Glutamatergic neuron (in vitro differentiated cells): Measurements from ENCODE around the gene BHLHA15. TPM values are rescaled to one million over a fixed set of nuclear protein-coding genes. Genes with fewer than 3 reads are reported as not detected.

Source experiments
- DNase-seq: peaks from one replicate; pipeline ENCODE4 v3.0.0; 2022
- H3K27ac Mint-ChIP-seq: one replicate; pipeline ENCODE4 v1.8.0; 2020; ENCODE audit warnings: mild to moderate bottlenecking, mixed read lengths, inconsistent platforms; ENCODE audit not compliant: unreplicated experiment
- H3K27me3 Mint-ChIP-seq: one replicate; pipeline ENCODE4 v1.8.0; 2020; ENCODE audit warnings: mild to moderate bottlenecking, moderate library complexity, mixed read lengths, inconsistent platforms; ENCODE audit not compliant: unreplicated experiment
- H3K36me3 Mint-ChIP-seq: one replicate; pipeline ENCODE4 v1.8.0; 2020; ENCODE audit warnings: mild to moderate bottlenecking, mixed read lengths, inconsistent platforms; ENCODE audit not compliant: unreplicated experiment
- H3K4me1 Mint-ChIP-seq: one replicate; pipeline ENCODE4 v1.8.0; 2020; ENCODE audit warnings: mild to moderate bottlenecking, low read depth, mixed read lengths, inconsistent platforms; ENCODE audit not compliant: unreplicated experiment
- H3K4me3 Mint-ChIP-seq: one replicate; pipeline ENCODE4 v1.8.0; 2020; ENCODE audit warnings: mild to moderate bottlenecking, mixed read lengths, inconsistent platforms; ENCODE audit not compliant: unreplicated experiment
- H3K9me3 Mint-ChIP-seq: one replicate; pipeline ENCODE4 v1.8.0; 2020; ENCODE audit warnings: mild to moderate bottlenecking, moderate library complexity, mixed read lengths, inconsistent platforms; ENCODE audit not compliant: unreplicated experiment
- total RNA-seq: library from RNA; stranded (reverse); fragmentation: NEBNext Ultra II Directional; extraction: Animal tissue kit (Norgen Biotek cat#: 25700); gene quantifications from one replicate; pipeline ENCODE4 v1.2.1, GENCODE V29; 2021; ENCODE audit not compliant: unreplicated experiment
- TF ChIP-seq, protein P1 (sequence below): fragments of 200-600 bp; sonication (generic); IDR thresholded peaks from one replicate; pipeline ENCODE4 v1.5.0; 2021; ENCODE audit not compliant: partially characterized antibody, unreplicated experiment

Gene BHLHA15
- total RNA-seq, 1 donor from 2014 or later: not detected

DNA sequence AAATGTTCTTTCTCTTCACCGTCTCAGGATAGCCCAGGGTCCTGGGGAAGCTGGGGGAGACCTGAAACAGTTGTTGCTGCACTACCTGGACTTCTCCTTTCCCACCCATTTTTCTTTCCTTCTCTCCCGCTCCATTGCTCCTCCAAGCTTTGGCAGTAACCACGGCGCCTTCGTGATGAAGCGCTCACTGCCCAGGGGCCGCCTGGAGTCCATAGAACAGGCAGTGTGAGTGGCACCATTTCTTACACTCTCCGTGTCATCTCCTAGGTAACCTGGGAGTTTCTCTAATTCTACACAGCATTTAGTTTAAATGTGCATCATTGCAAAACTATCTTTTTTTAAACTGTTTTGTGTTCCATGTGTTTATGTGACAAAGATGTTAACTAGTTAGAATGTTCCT is 40.3 kb upstream of the BHLHA15 start:
- no peaks in the 10 kb centered on the region for H3K9me3 Mint-ChIP-seq
- TF ChIP-seq, protein P1, sequence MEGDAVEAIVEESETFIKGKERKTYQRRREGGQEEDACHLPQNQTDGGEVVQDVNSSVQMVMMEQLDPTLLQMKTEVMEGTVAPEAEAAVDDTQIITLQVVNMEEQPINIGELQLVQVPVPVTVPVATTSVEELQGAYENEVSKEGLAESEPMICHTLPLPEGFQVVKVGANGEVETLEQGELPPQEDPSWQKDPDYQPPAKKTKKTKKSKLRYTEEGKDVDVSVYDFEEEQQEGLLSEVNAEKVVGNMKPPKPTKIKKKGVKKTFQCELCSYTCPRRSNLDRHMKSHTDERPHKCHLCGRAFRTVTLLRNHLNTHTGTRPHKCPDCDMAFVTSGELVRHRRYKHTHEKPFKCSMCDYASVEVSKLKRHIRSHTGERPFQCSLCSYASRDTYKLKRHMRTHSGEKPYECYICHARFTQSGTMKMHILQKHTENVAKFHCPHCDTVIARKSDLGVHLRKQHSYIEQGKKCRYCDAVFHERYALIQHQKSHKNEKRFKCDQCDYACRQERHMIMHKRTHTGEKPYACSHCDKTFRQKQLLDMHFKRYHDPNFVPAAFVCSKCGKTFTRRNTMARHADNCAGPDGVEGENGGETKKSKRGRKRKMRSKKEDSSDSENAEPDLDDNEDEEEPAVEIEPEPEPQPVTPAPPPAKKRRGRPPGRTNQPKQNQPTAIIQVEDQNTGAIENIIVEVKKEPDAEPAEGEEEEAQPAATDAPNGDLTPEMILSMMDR: no peak
- DNase-seq: no peak
- H3K4me1 Mint-ChIP-seq: no peaks in the 10 kb centered on the region
- H3K36me3 Mint-ChIP-seq: no peaks in the 10 kb centered on the region
- H3K4me3 Mint-ChIP-seq: no peak overlapping the region
- H3K27ac Mint-ChIP-seq: no peak overlapping the region
- H3K27me3 Mint-ChIP-seq: no peaks in the 10 kb centered on the region

DNA sequence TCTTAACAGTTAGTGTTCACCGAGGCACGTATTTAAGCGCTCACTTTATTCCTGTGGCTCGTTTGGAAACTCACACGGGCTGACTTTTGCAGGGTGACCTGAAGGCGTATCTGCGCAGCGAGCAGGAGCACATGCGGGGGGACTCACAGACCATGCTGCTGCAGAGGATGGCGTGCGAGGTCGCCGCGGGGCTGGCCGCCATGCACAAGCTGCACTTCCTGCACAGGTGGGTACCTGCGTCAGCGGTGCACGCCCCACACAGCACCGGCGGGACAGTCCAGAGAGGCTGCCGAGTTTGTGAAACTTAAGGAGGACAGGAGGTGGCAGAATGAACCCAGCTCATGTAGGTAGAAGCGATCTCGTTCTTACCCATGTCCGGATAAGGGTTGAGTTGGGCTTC is 39.8 kb upstream of the BHLHA15 start:
- Mint-ChIP-seq H3K27ac (no peak overlapping the region), H3K27me3 (no peaks in the 10 kb centered on the region), H3K4me3 (no peak overlapping the region), H3K4me1 (no peaks in the 10 kb centered on the region), H3K36me3 (no peaks in the 10 kb centered on the region), H3K9me3 (no peaks in the 10 kb centered on the region)
- no peak for DNase-seq
- TF ChIP-seq, protein P1: no peak

DNA sequence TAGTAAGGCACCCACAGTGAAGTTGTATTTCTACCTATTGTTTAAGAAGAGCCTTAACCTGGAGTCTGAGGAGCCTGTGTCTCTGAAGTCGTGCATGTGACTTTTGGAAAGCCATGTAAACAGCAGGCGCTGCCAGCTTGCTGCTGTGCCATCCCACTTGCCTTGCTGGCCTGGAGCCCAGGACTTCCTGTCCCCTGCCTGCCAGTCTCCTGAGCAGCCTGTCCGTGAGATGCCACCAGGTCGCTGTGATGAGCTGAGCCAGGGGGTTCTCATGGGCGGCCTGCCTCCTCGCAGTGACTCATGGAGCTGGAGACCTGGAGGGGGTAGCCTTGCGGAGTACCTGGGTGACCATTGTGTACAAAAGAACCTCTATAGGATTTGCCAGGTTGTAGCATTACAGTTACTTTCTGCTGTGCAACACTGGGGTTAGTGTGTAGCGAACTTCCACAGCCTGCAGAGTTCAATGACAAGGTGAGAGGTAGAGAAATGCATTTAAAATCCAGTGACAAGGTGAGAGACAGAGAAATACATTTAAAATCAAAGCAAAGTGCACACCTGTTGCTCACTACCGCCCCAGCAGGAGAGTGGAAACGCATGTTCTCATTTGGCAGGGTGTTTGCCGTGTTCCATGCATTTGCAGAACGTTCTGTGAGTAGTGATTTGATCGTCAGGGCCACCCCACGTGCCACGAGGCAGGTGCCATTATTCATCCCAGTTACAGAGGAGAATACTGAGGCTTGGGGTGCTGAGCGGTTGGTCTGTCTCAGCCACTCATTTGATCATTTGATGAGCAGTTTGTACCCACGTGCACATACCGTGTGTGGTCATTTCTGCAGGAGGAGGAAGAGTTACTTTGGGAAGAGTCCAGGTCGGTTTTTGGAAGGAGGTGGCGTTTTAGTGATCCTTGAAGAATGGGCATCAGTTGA is 36.6 kb upstream of the BHLHA15 start:
- no peaks in the 10 kb centered on the region for H3K27me3 Mint-ChIP-seq
- no peak overlapping the region for H3K27ac Mint-ChIP-seq
- no peaks in the 10 kb centered on the region for H3K9me3 Mint-ChIP-seq
- DNase-seq: no peak
- H3K4me3 Mint-ChIP-seq: no peak overlapping the region
- H3K36me3 Mint-ChIP-seq: no peaks in the 10 kb centered on the region
- H3K4me1 Mint-ChIP-seq: no peaks in the 10 kb centered on the region
- TF ChIP-seq, protein P1: no peak

DNA sequence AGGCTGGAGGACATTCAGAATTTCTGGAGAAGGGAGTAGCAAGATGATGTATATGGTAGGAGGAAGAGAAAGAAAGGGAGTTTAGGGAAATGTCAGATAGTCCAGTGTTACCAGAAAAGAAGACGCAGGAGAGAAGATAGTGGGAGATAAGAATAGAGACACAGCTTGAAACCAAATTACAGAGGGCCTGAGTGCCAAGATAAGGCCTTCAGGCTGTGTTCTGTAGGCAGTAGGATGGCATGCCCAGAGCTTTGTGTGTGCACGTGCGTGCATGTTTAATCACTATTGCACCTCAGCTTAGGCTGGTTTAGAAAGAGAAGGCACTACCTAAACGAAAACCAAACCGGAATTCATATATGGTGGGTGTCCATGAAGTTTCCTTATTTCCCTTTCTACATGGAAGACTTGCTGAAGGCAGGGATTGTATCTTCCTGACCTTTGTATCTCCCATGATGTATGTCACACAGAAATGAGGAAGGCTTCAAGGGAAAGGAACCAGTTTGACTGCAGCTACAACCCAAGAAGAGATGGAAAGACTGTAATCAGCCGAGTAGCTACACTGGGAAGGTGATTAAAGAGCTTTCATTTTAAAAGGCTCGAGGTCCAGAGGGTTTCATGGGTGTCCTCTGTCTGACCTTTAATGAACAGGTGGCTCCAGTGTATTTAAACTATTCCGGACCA is 35.8 kb upstream of the BHLHA15 start:
- no peaks in the 10 kb centered on the region for H3K27me3 Mint-ChIP-seq
- no peak for DNase-seq
- TF ChIP-seq, protein P1: no peak
- H3K27ac Mint-ChIP-seq: no peak overlapping the region
- no peaks in the 10 kb centered on the region for H3K4me1 Mint-ChIP-seq
- no peaks in the 10 kb centered on the region for H3K9me3 Mint-ChIP-seq
- no peaks in the 10 kb centered on the region for H3K36me3 Mint-ChIP-seq
- no peak overlapping the region for H3K4me3 Mint-ChIP-seq

DNA sequence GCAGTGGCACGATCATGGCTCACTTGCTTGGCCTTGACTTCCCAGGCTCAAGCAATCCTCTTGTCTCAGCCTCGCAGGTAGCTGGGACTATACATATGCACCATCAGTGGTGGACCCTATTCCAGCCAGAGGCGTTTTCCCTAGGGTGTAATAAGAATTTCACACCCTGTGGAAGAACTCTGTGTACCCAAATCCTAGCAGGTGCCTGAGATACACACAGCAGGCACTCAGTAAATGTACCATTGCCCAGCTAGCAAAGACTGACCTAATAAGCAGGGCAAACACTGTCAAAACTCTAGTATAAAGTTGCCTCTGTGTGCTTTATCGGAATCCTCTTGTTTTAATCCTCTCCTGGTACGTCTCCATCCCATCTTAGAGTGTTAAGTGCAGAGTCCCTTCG is 33.7 kb upstream of the BHLHA15 start:
- Mint-ChIP-seq H3K4me1 (no peaks in the 10 kb centered on the region), H3K27ac (no peak overlapping the region), H3K27me3 (no peaks in the 10 kb centered on the region), H3K36me3 (no peaks in the 10 kb centered on the region), H3K4me3 (no peak overlapping the region), H3K9me3 (no peaks in the 10 kb centered on the region)
- no peak for DNase-seq
- TF ChIP-seq, protein P1: no peak
